Esophagus squamous epithelium (tissue), 5 donors: ENCODE results near the gene PRDX5. TPM values are rescaled to one million over a fixed set of nuclear protein-coding genes. Genes with fewer than 3 reads are reported as not detected.

Experiments used
- DNase-seq: peaks from one replicate; lab custom pipeline; 2025; lab: John Stamatoyannopoulos, UW
- H3K27ac ChIP-seq, 4 donors: fragments of 200-600 bp; sonication (generic); one replicate each; pipeline ENCODE4 v1.5.1; 2016 to 2019; ENCODE audit warnings: mild to moderate bottlenecking in 1 of 4
- H3K27me3 ChIP-seq, 4 donors: fragments of 200-600 bp; sonication (generic); 1 replicate in 3 of 4; 2 replicates in 1 of 4; pipeline versions ENCODE4 v1.5.1 to v1.6.0; 2017 to 2021; ENCODE audit warnings: antibody characterized with exemption in 1 of 4
- H3K36me3 ChIP-seq, 3 donors: fragments of 200-600 bp; sonication (generic); one replicate each; pipeline ENCODE4 v1.5.1; 2016 to 2019
- H3K4me1 ChIP-seq, 3 donors: fragments of 200-600 bp; sonication (generic); one replicate each; pipeline ENCODE4 v1.5.1; 2017 to 2019
- H3K4me3 ChIP-seq, 4 donors: fragments of 200-600 bp; sonication (generic); 1 replicate in 3 of 4; 2 replicates in 1 of 4; pipeline ENCODE4 v1.5.1; 2016 to 2019; ENCODE audit warnings: mild to moderate bottlenecking in 2 of 4, moderate library complexity in 1 of 4
- H3K9me3 ChIP-seq, 3 donors: fragments of 200-600 bp; sonication (generic); one replicate each; pipeline ENCODE4 v1.5.1; 2016 to 2019
- CTCF ChIP-seq, 6 experiments: fragments of 450-650 bp in 4 of 6; fragments of 200-600 bp in 2 of 6; sonication (generic) in 2 of 6; IDR thresholded peaks; one replicate each; pipeline ENCODE4 v1.5.1; 2016 to 2019; ENCODE audit warnings: antibody characterized with exemption in 6 of 6, mild to moderate bottlenecking in 4 of 6, moderate library complexity in 4 of 6
- POLR2A ChIP-seq, 4 donors: fragments of 450-650 bp; IDR thresholded peaks; one replicate each; pipeline ENCODE4 v1.6.1; 2017; ENCODE audit warnings: antibody characterized with exemption in 4 of 4, mild to moderate bottlenecking in 4 of 4, moderate library complexity in 3 of 4
- WGBS, 2 donors: methylation state at CpG; one replicate each; pipeline ENCODE4 v1.1.5; 2018; 5-methylcytosine and 5-hydroxymethylcytosine counted together
- intact Hi-C: fragments of 100-400 bp; cut with DNase I; formaldehyde crosslinking; loops from one replicate; pipeline ENCODE4 v1.15.0; 2022
- total RNA-seq, 4 donors: library from RNA; depleted of rRNA; stranded (reverse); fragments of >200 nt; gene quantifications; one replicate each; pipeline ENCODE4 v1.1.0, GENCODE V29; 2016
- donor health status: DM: yes; HTN: yes; CAD: no.

PRDX5 gene
- total RNA-seq, 4 donors from 2014 or later = 309 to 602 (median 476) TPM

GRCh38 chr11:64275841-64276240, 42.1 kb upstream of the PRDX5 start:
- no peaks in the 10 kb centered on the region for H3K27me3 ChIP-seq
- H3K9me3 ChIP-seq = no peaks in the 10 kb centered on the region
- intact Hi-C loops = no loop called here
- peak overlapping the region in 2 of 4 donors; percentile 66 to 81 for H3K27ac ChIP-seq
- no peak overlapping the region for H3K4me3 ChIP-seq
- no peak for TF ChIP-seq CTCF (IDR thresholded peaks at IDR 0.05)
- no peak for TF ChIP-seq POLR2A (IDR thresholded peaks at IDR 0.05)
- DNase-seq = no peak
- WGBS, 2 donors = 100% methylated on average over 1 to 2 of the region's 2 CpGs
- H3K4me1 ChIP-seq = peaks cover 13 to 54% (median 17%) of the 10 kb centered on the region in 3 donors
- peaks cover 0 to 57% (median 9%) of the 10 kb centered on the region in 3 donors for H3K36me3 ChIP-seq

- TF ChIP-seq POLR2A (IDR thresholded peaks at IDR 0.05) (no peak), CTCF (IDR thresholded peaks at IDR 0.05) (no peak)
- no peak for DNase-seq
- peaks cover 9 to 58% (median 14%) of the 10 kb centered on the region in 3 donors for H3K4me1 ChIP-seq
- H3K36me3 ChIP-seq = peaks cover under 1 to 66% (median 9%) of the 10 kb centered on the region in 3 donors
- intact Hi-C loops = no loop called here
- H3K4me3 ChIP-seq = no peak overlapping the region
- no peaks in the 10 kb centered on the region for H3K9me3 ChIP-seq
- no peaks in the 10 kb centered on the region for H3K27me3 ChIP-seq
- 51 to 70% methylated on average over 13 to 14 of the region's 17 CpGs for WGBS, 2 donors
- H3K27ac ChIP-seq = peak overlapping the region; percentile 38 to 81 (median 60)
These were observed 41.1 kb upstream of the PRDX5 start for GRCh38 chr11:64276653-64277431.

GRCh38 chr11:64278576-64279190, 39.2 kb upstream of the PRDX5 start:
- no peak for DNase-seq
- Histone ChIP-seq H3K4me3 (no peak overlapping the region), H3K4me1 (peaks cover 17 to 58% (median 20%) of the 10 kb centered on the region in 3 donors), H3K27ac (no peak overlapping the region), H3K9me3 (no peaks in the 10 kb centered on the region), H3K36me3 (peaks cover 4 to 72% (median 9%) of the 10 kb centered on the region in 3 donors), H3K27me3 (no peaks in the 10 kb centered on the region)
- TF ChIP-seq CTCF (IDR thresholded peaks at IDR 0.05) (no peak), POLR2A (IDR thresholded peaks at IDR 0.05) (no peak)
- WGBS, 2 donors = 88 to 97% methylated on average over 4 to 5 of the region's 8 CpGs
- intact Hi-C loops = no loop called here

- Histone ChIP-seq H3K27me3 (no peaks in the 10 kb centered on the region), H3K4me3 (no peak overlapping the region), H3K36me3 (peaks cover 4 to 47% (median 9%) of the 10 kb centered on the region in 3 donors), H3K27ac (peak overlapping the region in 1 of 4 donors; percentile 1), H3K4me1 (peaks cover 24 to 55% (median 29%) of the 10 kb centered on the region in 3 donors), H3K9me3 (no peaks in the 10 kb centered on the region)
- intact Hi-C loops = no loop called here
- 89 to 95% methylated on average over 16 to 19 of the region's 22 CpGs for WGBS, 2 donors
- TF ChIP-seq CTCF (IDR thresholded peaks at IDR 0.05) = no peak
- TF ChIP-seq POLR2A (IDR thresholded peaks at IDR 0.05) = no peak
- DNase-seq = no peak
These were observed 35.8 kb upstream of the PRDX5 start for GRCh38 chr11:64281957-64282770.
